Naive B cell (primary cell): Measurements from ENCODE around the gene CACUL1. TPM values are rescaled to one million over a fixed set of nuclear protein-coding genes. Genes with fewer than 3 reads are reported as not detected.

Experiments used
- ATAC-seq, 2 donors: fragments of 150-1000 bp; cut with Tn5 transposase; 2 replicates each; pipeline ENCODE4 v1.10.0; 2021; ENCODE audit warnings: low read depth in 2 of 2, mild to moderate bottlenecking in 2 of 2, moderate library complexity in 2 of 2
- DNase-seq: peaks from one replicate; pipeline ENCODE4 v3.0.0; 2022
- H3K27ac Mint-ChIP-seq, 6 donors: one replicate each; pipeline ENCODE4 v1.8.0; 2020 to 2022; ENCODE audit warnings: mild to moderate bottlenecking in 6 of 6, mixed read lengths in 6 of 6, moderate library complexity in 5 of 6, inconsistent platforms in 2 of 6
- H3K27me3 Mint-ChIP-seq, 3 donors: one replicate each; pipeline ENCODE4 v1.8.0; 2021 to 2022; ENCODE audit warnings: mixed read lengths in 3 of 3, mild to moderate bottlenecking in 1 of 3
- H3K36me3 Mint-ChIP-seq, 2 donors: one replicate each; pipeline ENCODE4 v1.8.0; 2020 to 2022; ENCODE audit warnings: mixed read lengths in 2 of 2, inconsistent platforms in 1 of 2, mild to moderate bottlenecking in 1 of 2
- H3K4me1 Mint-ChIP-seq, 3 donors: one replicate each; pipeline ENCODE4 v1.8.0; 2020 to 2022; ENCODE audit warnings: mixed read lengths in 3 of 3, inconsistent platforms in 1 of 3, mild to moderate bottlenecking in 1 of 3, moderate library complexity in 1 of 3
- H3K4me3 Mint-ChIP-seq, 8 donors: one replicate each; pipeline ENCODE4 v1.8.0; 2020 to 2022; ENCODE audit warnings: mild to moderate bottlenecking in 8 of 8, mixed read lengths in 8 of 8, moderate library complexity in 8 of 8, inconsistent platforms in 2 of 8
- H3K9me3 Mint-ChIP-seq, 7 donors: one replicate each; pipeline ENCODE4 v1.8.0; 2020 to 2022; ENCODE audit warnings: mixed read lengths in 7 of 7, mild to moderate bottlenecking in 5 of 7, inconsistent platforms in 2 of 7, moderate library complexity in 1 of 7
- polyA plus RNA-seq, 6 donors: library from polyadenylated mRNA; unstranded; fragments of 300-500 nt; fragmentation: Illumina TruSeq; gene quantifications; one replicate each; pipeline ENCODE4 v1.2.3, GENCODE V29; 2021; ENCODE audit warnings: low read depth in 6 of 6

Gene CACUL1
- polyA plus RNA-seq, 6 donors from 2014 or later, result 21.5 to 40.9 (median 35.7) TPM

GRCh38 chr10:118720685-118721538, 33.9 kb downstream of the CACUL1 start:
- H3K4me1 Mint-ChIP-seq, result peaks cover 1 to 6% (median 6%) of the 10 kb centered on the region in 3 donors
- H3K27me3 Mint-ChIP-seq, result no peaks in the 10 kb centered on the region
- peak; percentile 36 for DNase-seq
- H3K36me3 Mint-ChIP-seq, result peaks cover 0 to 3% of the 10 kb centered on the region in 2 donors
- H3K27ac Mint-ChIP-seq, result no peak overlapping the region
- no peak overlapping the region for H3K4me3 Mint-ChIP-seq
- ATAC-seq, result no peak
- no peaks in the 10 kb centered on the region for H3K9me3 Mint-ChIP-seq

- Mint-ChIP-seq H3K4me3 (no peak overlapping the region), H3K4me1 (peaks cover 0 to 7% (median 0%) of the 10 kb centered on the region in 3 donors), H3K9me3 (no peaks in the 10 kb centered on the region), H3K36me3 (no peaks in the 10 kb centered on the region), H3K27ac (no peak overlapping the region), H3K27me3 (no peaks in the 10 kb centered on the region)
- ATAC-seq (no peak), DNase-seq (no peak)
Measured at GRCh38 chr10:118714366-118714765, 40.4 kb downstream of the CACUL1 start.

- H3K27me3 Mint-ChIP-seq, result no peaks in the 10 kb centered on the region
- H3K4me3 Mint-ChIP-seq, result no peak overlapping the region
- no peak for ATAC-seq
- no peaks in the 10 kb centered on the region for H3K9me3 Mint-ChIP-seq
- no peak overlapping the region for H3K27ac Mint-ChIP-seq
- no peak for DNase-seq
- H3K36me3 Mint-ChIP-seq, result no peaks in the 10 kb centered on the region
- peaks cover 0 to 7% (median 1%) of the 10 kb centered on the region in 3 donors for H3K4me1 Mint-ChIP-seq
Measured at GRCh38 chr10:118712930-118713634, 41.7 kb downstream of the CACUL1 start.

GRCh38 chr10:118712080-118712479, 42.7 kb downstream of the CACUL1 start:
- ATAC-seq (no peak), DNase-seq (no peak)
- no peak overlapping the region for H3K4me3 Mint-ChIP-seq
- H3K36me3 Mint-ChIP-seq, result peaks cover 0 to 4% of the 10 kb centered on the region in 2 donors
- H3K27ac Mint-ChIP-seq, result peak overlapping the region in 1 of 6 donors; percentile 26
- no peaks in the 10 kb centered on the region for H3K9me3 Mint-ChIP-seq
- peaks cover 0 to 7% (median 1%) of the 10 kb centered on the region in 3 donors for H3K4me1 Mint-ChIP-seq
- no peaks in the 10 kb centered on the region for H3K27me3 Mint-ChIP-seq

- no peaks in the 10 kb centered on the region for H3K27me3 Mint-ChIP-seq
- peaks cover 0 to 7% (median 1%) of the 10 kb centered on the region in 3 donors for H3K4me1 Mint-ChIP-seq
- DNase-seq (no peak), ATAC-seq (no peak)
- peak overlapping the region in 1 of 8 donors; percentile 44 for H3K4me3 Mint-ChIP-seq
- H3K27ac Mint-ChIP-seq, result peak overlapping the region in 1 of 6 donors; percentile 60
- H3K9me3 Mint-ChIP-seq, result no peaks in the 10 kb centered on the region
- peaks cover 0 to 15% of the 10 kb centered on the region in 2 donors for H3K36me3 Mint-ChIP-seq
Measured at GRCh38 chr10:118710487-118710886, 44.3 kb downstream of the CACUL1 start.

GRCh38 chr10:118708571-118708970, 46.2 kb downstream of the CACUL1 start:
- H3K27ac Mint-ChIP-seq, result no peak overlapping the region
- no peaks in the 10 kb centered on the region for H3K9me3 Mint-ChIP-seq
- peaks cover 0 to 7% (median 1%) of the 10 kb centered on the region in 3 donors for H3K4me1 Mint-ChIP-seq
- no peak for DNase-seq
- ATAC-seq, result no peak
- H3K36me3 Mint-ChIP-seq, result peaks cover 0 to 15% of the 10 kb centered on the region in 2 donors
- H3K27me3 Mint-ChIP-seq, result no peaks in the 10 kb centered on the region
- no peak overlapping the region for H3K4me3 Mint-ChIP-seq

GRCh38 chr10:118704711-118705110, 50.1 kb downstream of the CACUL1 start:
- Mint-ChIP-seq H3K4me1 (peaks cover 0 to 1% (median 0%) of the 10 kb centered on the region in 3 donors), H3K4me3 (no peak overlapping the region), H3K36me3 (peaks cover 13 to 27% of the 10 kb centered on the region in 2 donors), H3K27ac (peak overlapping the region in 2 of 6 donors; percentile 24 to 33), H3K9me3 (no peaks in the 10 kb centered on the region), H3K27me3 (no peaks in the 10 kb centered on the region)
- ATAC-seq (no peak), DNase-seq (no peak)

- Mint-ChIP-seq H3K27ac (no peak overlapping the region), H3K27me3 (no peaks in the 10 kb centered on the region), H3K4me1 (peaks cover 0 to 3% (median 0%) of the 10 kb centered on the region in 3 donors), H3K4me3 (no peak overlapping the region), H3K36me3 (peaks cover 13 to 19% of the 10 kb centered on the region in 2 donors), H3K9me3 (no peaks in the 10 kb centered on the region)
- ATAC-seq (no peak), DNase-seq (no peak)
Measured at GRCh38 chr10:118701529-118702323, 53.0 kb downstream of the CACUL1 start.

GRCh38 chr10:118698421-118698820, 56.3 kb downstream of the CACUL1 start:
- H3K9me3 Mint-ChIP-seq, result no peaks in the 10 kb centered on the region
- H3K4me3 Mint-ChIP-seq, result no peak overlapping the region
- peaks cover 0 to 3% (median 0%) of the 10 kb centered on the region in 3 donors for H3K4me1 Mint-ChIP-seq
- no peaks in the 10 kb centered on the region for H3K27me3 Mint-ChIP-seq
- peaks cover 13 to 19% of the 10 kb centered on the region in 2 donors for H3K36me3 Mint-ChIP-seq
- peak overlapping the region in 2 of 6 donors; percentile 1 to 37 for H3K27ac Mint-ChIP-seq
- ATAC-seq (no peak), DNase-seq (no peak)

GRCh38 chr10:118694848-118695247, 59.9 kb downstream of the CACUL1 start:
- peaks cover under 1 to 13% of the 10 kb centered on the region in 2 donors for H3K36me3 Mint-ChIP-seq
- no peak for ATAC-seq
- H3K27me3 Mint-ChIP-seq, result no peaks in the 10 kb centered on the region
- DNase-seq, result no peak
- H3K4me1 Mint-ChIP-seq, result peaks cover 0 to 3% (median 0%) of the 10 kb centered on the region in 3 donors
- H3K4me3 Mint-ChIP-seq, result no peak overlapping the region
- H3K9me3 Mint-ChIP-seq, result no peaks in the 10 kb centered on the region
- H3K27ac Mint-ChIP-seq, result no peak overlapping the region

GRCh38 chr10:118692872-118693271, 61.9 kb downstream of the CACUL1 start:
- H3K4me3 Mint-ChIP-seq, result no peak overlapping the region
- DNase-seq, result no peak
- H3K27ac Mint-ChIP-seq, result peak overlapping the region in 1 of 6 donors; percentile 29
- peaks cover 6 to 29% of the 10 kb centered on the region in 2 donors for H3K36me3 Mint-ChIP-seq
- no peak for ATAC-seq
- no peaks in the 10 kb centered on the region for H3K9me3 Mint-ChIP-seq
- no peaks in the 10 kb centered on the region for H3K27me3 Mint-ChIP-seq
- no peaks in the 10 kb centered on the region for H3K4me1 Mint-ChIP-seq

- H3K4me3 Mint-ChIP-seq, result no peak overlapping the region
- ATAC-seq, result no peak
- H3K27me3 Mint-ChIP-seq, result no peaks in the 10 kb centered on the region
- H3K9me3 Mint-ChIP-seq, result no peaks in the 10 kb centered on the region
- no peak for DNase-seq
- H3K4me1 Mint-ChIP-seq, result peaks cover 0 to 6% (median 5%) of the 10 kb centered on the region in 3 donors
- peaks cover 16 to 29% of the 10 kb centered on the region in 2 donors for H3K36me3 Mint-ChIP-seq
- no peak overlapping the region for H3K27ac Mint-ChIP-seq
Measured at GRCh38 chr10:118689070-118689858, 65.5 kb downstream of the CACUL1 start.
